ENCODE measurements around the gene WWOX.

DNA sequence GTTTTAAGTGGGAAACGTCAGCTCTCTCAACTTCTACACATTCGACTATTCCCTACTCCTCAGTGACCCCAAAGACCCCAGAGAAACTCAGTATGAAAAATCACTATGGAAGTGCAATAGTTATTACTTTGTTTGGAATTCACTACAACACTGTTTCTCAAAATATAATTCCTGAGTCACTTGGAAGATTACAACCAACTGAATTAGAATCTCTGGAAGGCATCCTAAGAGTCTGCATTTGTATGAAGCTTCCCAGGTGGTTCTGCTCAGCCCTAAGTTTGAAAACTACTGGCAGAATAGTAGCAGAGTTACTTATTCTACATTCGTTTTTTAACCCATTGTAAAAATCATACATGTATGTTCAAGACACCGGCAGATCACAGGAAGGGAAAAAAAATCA lies 975.5 kb downstream of the WWOX start:
- TF ChIP-seq, protein P1, sequence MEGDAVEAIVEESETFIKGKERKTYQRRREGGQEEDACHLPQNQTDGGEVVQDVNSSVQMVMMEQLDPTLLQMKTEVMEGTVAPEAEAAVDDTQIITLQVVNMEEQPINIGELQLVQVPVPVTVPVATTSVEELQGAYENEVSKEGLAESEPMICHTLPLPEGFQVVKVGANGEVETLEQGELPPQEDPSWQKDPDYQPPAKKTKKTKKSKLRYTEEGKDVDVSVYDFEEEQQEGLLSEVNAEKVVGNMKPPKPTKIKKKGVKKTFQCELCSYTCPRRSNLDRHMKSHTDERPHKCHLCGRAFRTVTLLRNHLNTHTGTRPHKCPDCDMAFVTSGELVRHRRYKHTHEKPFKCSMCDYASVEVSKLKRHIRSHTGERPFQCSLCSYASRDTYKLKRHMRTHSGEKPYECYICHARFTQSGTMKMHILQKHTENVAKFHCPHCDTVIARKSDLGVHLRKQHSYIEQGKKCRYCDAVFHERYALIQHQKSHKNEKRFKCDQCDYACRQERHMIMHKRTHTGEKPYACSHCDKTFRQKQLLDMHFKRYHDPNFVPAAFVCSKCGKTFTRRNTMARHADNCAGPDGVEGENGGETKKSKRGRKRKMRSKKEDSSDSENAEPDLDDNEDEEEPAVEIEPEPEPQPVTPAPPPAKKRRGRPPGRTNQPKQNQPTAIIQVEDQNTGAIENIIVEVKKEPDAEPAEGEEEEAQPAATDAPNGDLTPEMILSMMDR (IDR thresholded peaks at IDR 0.05; ENCODE audit: borderline replicate concordance, extremely low read depth, low read length, poor library complexity, severe bottlenecking), result no peak
- no peak for TF ChIP-seq EZH2 (IDR thresholded peaks at IDR 0.05; ENCODE audit: borderline replicate concordance, low read depth, low read length, severe bottlenecking)
